PC-3 (cell line): ENCODE results near the gene CNTRL. TPM values are rescaled to one million over a fixed set of nuclear protein-coding genes. Genes with fewer than 3 reads are reported as not detected.

ENCODE experiments used
- ATAC-seq: fragments of 200-7000 bp; cut with Tn5 transposase; 2 replicates; pipeline ENCODE4 v1.9.1; 2020; ENCODE audit warnings: mild to moderate bottlenecking, moderate library complexity
- BruUV-seq: library from RNA; stranded (reverse); fragments of 400-500 nt; replicated peaks from 2 replicates; lab custom pipeline; 2021; lab: Mats Ljungman, UMichigan
- CTCF ChIA-PET: fragments of 300-600 bp; sonication (Branson Sonifier 250); formaldehyde crosslinking; loops from one replicate; lab custom pipeline; 2022; ENCODE audit warnings: antibody characterized with exemption; lab: Charles Lee
- POLR2A ChIA-PET: fragments of 300-600 bp; sonication (Branson Sonifier 250); formaldehyde crosslinking; loops from one replicate; lab custom pipeline; 2022; ENCODE audit warnings: antibody characterized with exemption; ENCODE audit not compliant: unreplicated experiment; lab: Charles Lee
- DNase-seq: peaks from one replicate; pipeline ENCODE4 v3.0.0-alpha.2; 2015
- H2AFZ ChIP-seq: fragments of 300-600 bp; sonication (generic); 2 replicates; pipeline ENCODE4 v1.6.0; 2016; ENCODE audit warnings: antibody characterized with exemption, low read length
- H3F3A ChIP-seq: fragments of 300-600 bp; sonication (generic); one replicate; pipeline ENCODE4 v1.6.0; 2017; ENCODE audit warnings: antibody characterized with exemption, low read length, control low read depth, mild to moderate bottlenecking; ENCODE audit not compliant: unreplicated experiment
- H3K27ac ChIP-seq: fragments of 300-600 bp; sonication (generic); 2 replicates; pipeline ENCODE4 v1.5.1; 2016; ENCODE audit warnings: mild to moderate bottlenecking, low read length
- H3K27me3 ChIP-seq: fragments of 300-600 bp; sonication (generic); 2 replicates; pipeline ENCODE4 v1.6.1; 2016; ENCODE audit warnings: low read length, mixed read lengths
- H3K36me3 ChIP-seq: fragments of 300-600 bp; sonication (generic); 2 replicates; pipeline ENCODE4 v1.6.1; 2016; ENCODE audit warnings: low read depth, mixed run types, low read length, mixed read lengths
- H3K4me1 ChIP-seq: fragments of 300-600 bp; sonication (generic); 2 replicates; pipeline ENCODE4 v1.5.1; 2016; ENCODE audit warnings: low read length; ENCODE audit not compliant: insufficient read depth
- H3K4me2 ChIP-seq: fragments of 300-600 bp; sonication (generic); 2 replicates; pipeline ENCODE4 v1.6.0; 2016; ENCODE audit warnings: low read length
- H3K4me3 ChIP-seq: fragments of 300-600 bp; sonication (generic); 2 replicates; pipeline ENCODE4 v1.5.1; 2016; ENCODE audit warnings: mild to moderate bottlenecking, low read length, mixed read lengths
- H3K79me2 ChIP-seq: fragments of 300-600 bp; sonication (generic); 2 replicates; pipeline ENCODE4 v1.6.1; 2017; ENCODE audit warnings: low read length, mixed read lengths
- H3K9ac ChIP-seq: fragments of 300-600 bp; sonication (generic); 2 replicates; pipeline ENCODE4 v1.6.0; 2016; ENCODE audit warnings: mild to moderate bottlenecking, low read length
- H3K9me2 ChIP-seq: fragments of 300-600 bp; sonication (generic); replicated peaks from 2 replicates; pipeline ENCODE4 v1.6.1; 2016; ENCODE audit warnings: mixed run types, low read length, mixed read lengths
- H3K9me3 ChIP-seq: fragments of 300-600 bp; sonication (generic); 2 replicates; pipeline ENCODE4 v1.6.1; 2016; ENCODE audit warnings: low read length, mixed read lengths
- H4K20me1 ChIP-seq: fragments of 300-600 bp; sonication (generic); 2 replicates; pipeline ENCODE4 v1.6.1; 2016; ENCODE audit warnings: low read length, mixed read lengths
- CTCF ChIP-seq: fragments of 300-600 bp; sonication (generic); conservative IDR thresholded peaks from 2 replicates; pipeline ENCODE4 v1.5.1; 2017; ENCODE audit warnings: antibody characterized with exemption, low read depth, mild to moderate bottlenecking, low read length
- EZH2 ChIP-seq: fragments of 300-600 bp; sonication (generic); IDR thresholded peaks from one replicate; pipeline ENCODE4 v1.6.1; 2017; ENCODE audit warnings: antibody characterized with exemption, mild to moderate bottlenecking, low read length; ENCODE audit not compliant: unreplicated experiment
- EZH2phosphoT487 ChIP-seq: fragments of 300-600 bp; sonication (generic); IDR thresholded peaks from 2 replicates; pipeline ENCODE4 v1.6.1; 2018; ENCODE audit warnings: mild to moderate bottlenecking, antibody characterized with exemption, low read length, borderline replicate concordance
- intact Hi-C: fragments of 100-400 bp; cut with micrococcal nuclease; formaldehyde crosslinking; loops from 2 replicates; pipeline ENCODE4 v1.9.0; 2023
- total RNA-seq: library from RNA; depleted of rRNA; stranded (reverse); fragments of >200 nt; gene quantifications from 2 replicates; pipeline ENCODE4 v1.2.3, GENCODE V29; 2014

CNTRL gene
- total RNA-seq, 1 experiment from 2014 or later, result 6.0 TPM

- Histone ChIP-seq H3K79me2 (peaks cover 24% of the 10 kb centered on the region), H3K36me3 (peaks cover 43% of the 10 kb centered on the region), H3K9ac (no peak overlapping the region), H3K4me2 (no peak overlapping the region), H3K9me2 (no peaks in the 10 kb centered on the region), H3K27ac (no peak overlapping the region), H3F3A (no peaks in the 10 kb centered on the region), H3K27me3 (no peaks in the 10 kb centered on the region), H2AFZ (no peak overlapping the region), H4K20me1 (0 out of 2 replicates have a peak, but pooled peaks cover 5% of the 10 kb centered on the region), H3K4me3 (no peak overlapping the region), H3K4me1 (no peaks in the 10 kb centered on the region), H3K9me3 (no peaks in the 10 kb centered on the region)
- CTCF ChIA-PET, result no interaction called here
- intact Hi-C loops, result no loop called here
- POLR2A ChIA-PET, result no interaction called here
- TF ChIP-seq EZH2 (no peak), EZH2phosphoT487 (no peak), CTCF (no peak)
- ATAC-seq (no peak), DNase-seq (no peak)
- BruUV-seq, result no TSS peak
These were observed 107.5 kb downstream of the CNTRL start for GRCh38 chr9:121182101-121182836.

GRCh38 chr9:121182989-121183388 lies 108.2 kb downstream of the CNTRL start:
- Histone ChIP-seq H3K4me1 (no peaks in the 10 kb centered on the region), H3K79me2 (peaks cover 32% of the 10 kb centered on the region), H4K20me1 (peaks cover 9% of the 10 kb centered on the region; the same call in 1 of the 2 replicates), H3K27me3 (no peaks in the 10 kb centered on the region), H3K36me3 (peaks cover 44% of the 10 kb centered on the region), H3K4me2 (no peak overlapping the region), H3K9me3 (no peaks in the 10 kb centered on the region), H3K4me3 (no peak overlapping the region), H3F3A (no peaks in the 10 kb centered on the region), H3K9me2 (no peaks in the 10 kb centered on the region), H3K9ac (no peak overlapping the region), H2AFZ (no peak overlapping the region), H3K27ac (no peak overlapping the region)
- intact Hi-C loops, result no loop called here
- ChIA-PET CTCF (no interaction called here), POLR2A (no interaction called here)
- ATAC-seq (no peak), DNase-seq (no peak)
- TF ChIP-seq CTCF (no peak), EZH2 (no peak), EZH2phosphoT487 (no peak)
- no TSS peak for BruUV-seq

GRCh38 chr9:121183666-121184423 lies 109.1 kb downstream of the CNTRL start:
- no peaks in the 10 kb centered on the region for H3F3A ChIP-seq
- CTCF ChIA-PET, result no interaction called here
- peaks cover 13% of the 10 kb centered on the region; the same call in 1 of the 2 replicates for H4K20me1 ChIP-seq
- H3K4me1 ChIP-seq, result no peaks in the 10 kb centered on the region
- no peak overlapping the region for H3K9ac ChIP-seq
- no peak overlapping the region for H3K4me3 ChIP-seq
- peaks cover 41% of the 10 kb centered on the region for H3K36me3 ChIP-seq
- ATAC-seq (no peak), DNase-seq (no peak)
- intact Hi-C loops, result no loop called here
- H2AFZ ChIP-seq, result no peak overlapping the region
- no peak overlapping the region for H3K4me2 ChIP-seq
- no peak overlapping the region for H3K27ac ChIP-seq
- POLR2A ChIA-PET, result no interaction called here
- no peaks in the 10 kb centered on the region for H3K27me3 ChIP-seq
- BruUV-seq, result no TSS peak
- H3K79me2 ChIP-seq, result peaks cover 39% of the 10 kb centered on the region
- no peaks in the 10 kb centered on the region for H3K9me2 ChIP-seq
- no peak for TF ChIP-seq EZH2phosphoT487
- no peak for TF ChIP-seq EZH2
- TF ChIP-seq CTCF, result no peak
- no peaks in the 10 kb centered on the region for H3K9me3 ChIP-seq
